SU-DHL-6 (cell line): ENCODE measurements around the gene CA11.
"Not testable (repeated sequence)": the region's sequence is repeated elsewhere in the genome, so short reads cannot be mapped to it uniquely, and the experiment has no call there.

ENCODE experiments used
- EZH2phosphoT487 ChIP-seq: fragments of 200-600 bp; sonication (generic), shearing (Covaris generic); conservative IDR thresholded peaks from 2 replicates; pipeline ENCODE4 v1.6.1; 2018; ENCODE audit warnings: mild to moderate bottlenecking, antibody characterized with exemption, low read length, moderate library complexity, mixed read lengths
- TF ChIP-seq, protein P1 (sequence below): fragments of 200-600 bp; sonication (generic); IDR thresholded peaks from one replicate; pipeline ENCODE4 v1.5.1; 2017; ENCODE audit warnings: antibody characterized with exemption, mild to moderate bottlenecking, low read length, moderate library complexity; ENCODE audit not compliant: insufficient read depth, poor library complexity, severe bottlenecking

DNA sequence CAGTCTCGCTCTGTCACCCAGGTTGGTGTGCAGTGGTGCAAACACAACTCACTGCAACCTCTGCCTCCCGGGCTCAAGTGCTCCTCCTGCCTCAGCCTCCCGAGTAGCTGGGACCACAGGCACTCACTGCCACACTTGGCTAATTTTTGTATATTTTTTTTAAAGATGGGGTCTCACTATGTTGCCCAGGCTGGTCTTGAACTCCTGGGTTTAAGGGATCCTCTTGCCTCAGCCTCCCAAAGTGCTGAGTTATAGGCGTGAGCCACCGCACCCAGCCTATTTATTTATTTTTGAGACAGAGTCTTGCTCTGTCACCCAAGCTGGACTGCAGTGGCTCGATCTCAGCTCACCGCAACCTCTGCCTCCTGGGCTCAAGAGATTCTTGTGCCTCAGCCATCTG, 40.6 kb upstream of the CA11 start:
- TF ChIP-seq, protein P1, sequence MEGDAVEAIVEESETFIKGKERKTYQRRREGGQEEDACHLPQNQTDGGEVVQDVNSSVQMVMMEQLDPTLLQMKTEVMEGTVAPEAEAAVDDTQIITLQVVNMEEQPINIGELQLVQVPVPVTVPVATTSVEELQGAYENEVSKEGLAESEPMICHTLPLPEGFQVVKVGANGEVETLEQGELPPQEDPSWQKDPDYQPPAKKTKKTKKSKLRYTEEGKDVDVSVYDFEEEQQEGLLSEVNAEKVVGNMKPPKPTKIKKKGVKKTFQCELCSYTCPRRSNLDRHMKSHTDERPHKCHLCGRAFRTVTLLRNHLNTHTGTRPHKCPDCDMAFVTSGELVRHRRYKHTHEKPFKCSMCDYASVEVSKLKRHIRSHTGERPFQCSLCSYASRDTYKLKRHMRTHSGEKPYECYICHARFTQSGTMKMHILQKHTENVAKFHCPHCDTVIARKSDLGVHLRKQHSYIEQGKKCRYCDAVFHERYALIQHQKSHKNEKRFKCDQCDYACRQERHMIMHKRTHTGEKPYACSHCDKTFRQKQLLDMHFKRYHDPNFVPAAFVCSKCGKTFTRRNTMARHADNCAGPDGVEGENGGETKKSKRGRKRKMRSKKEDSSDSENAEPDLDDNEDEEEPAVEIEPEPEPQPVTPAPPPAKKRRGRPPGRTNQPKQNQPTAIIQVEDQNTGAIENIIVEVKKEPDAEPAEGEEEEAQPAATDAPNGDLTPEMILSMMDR = not testable (repeated sequence)
- TF ChIP-seq EZH2phosphoT487 = not testable (repeated sequence)
